Measurements from ENCODE around the gene GALNT5.

GALNT5 gene

GRCh38 chr2:157302492-157303099, 45.1 kb downstream of the GALNT5 start:
- POLR2A ChIA-PET = no interaction called here

GRCh38 chr2:157303612-157304011, 46.1 kb downstream of the GALNT5 start:
- H3K4me1 ChIP-seq (ENCODE audit: control insufficient read depth, insufficient read depth, low read length) = no peaks in the 10 kb centered on the region
- no peak for TF ChIP-seq ZNF623 (tag by site-specific recombination; IDR thresholded peaks at IDR 0.05)
- no peak for TF ChIP-seq ATF2 (tag by site-specific recombination; IDR thresholded peaks at IDR 0.05; ENCODE audit: low read depth)
- no peak for TF ChIP-seq ZNF677 (tag by site-specific recombination; IDR thresholded peaks at IDR 0.05)
- no peak for TF ChIP-seq MEIS1 (CRISPR knock-in tag; IDR thresholded peaks at IDR 0.05; ENCODE audit: borderline replicate concordance)
- TF ChIP-seq ZNF658 (tag by site-specific recombination; IDR thresholded peaks at IDR 0.05) = no peak
- no peak for TF ChIP-seq ZNF354C (tag by site-specific recombination; IDR thresholded peaks at IDR 0.05; ENCODE audit: borderline replicate concordance, low read depth)
- TF ChIP-seq ZNF555 (tag by site-specific recombination; conservative IDR thresholded peaks at IDR 0.05) = no peak
- no peak for TF ChIP-seq REST (tag by site-specific recombination; IDR thresholded peaks at IDR 0.05)
- H3K36me3 ChIP-seq (ENCODE audit: control insufficient read depth in 2 of 2, insufficient read depth in 1 of 2, low read length in 2 of 2) = no peaks in the 10 kb centered on the region
- CTCF ChIA-PET = interaction anchor here (0.7 to 6.0 kb wide), 10 partner anchors 8 to 692 kb away, joined by 3 to 87 read pairs (median 4); partner anchors contain the start of gene ERMN
- H3K4me3 ChIP-seq (ENCODE audit: low read depth, low read length) = no peak overlapping the region
- no peak overlapping the region for H3K27ac ChIP-seq (ENCODE audit: extremely low read depth, low read depth, low read length)
- no peaks in the 10 kb centered on the region for H3K9me3 ChIP-seq (ENCODE audit: control insufficient read depth, insufficient read depth, low read depth, low read length)
- POLR2A ChIA-PET = no interaction called here

More at GRCh38 chr2:157302492-157303099, 45.1 kb downstream of the GALNT5 start:
- 0 out of 2 replicates have a peak, but pooled peaks have one; percentile 21 for TF ChIP-seq ZNF660 (tag by site-specific recombination; IDR thresholded peaks at IDR 0.05)
- TF ChIP-seq ZNF473 (tag by site-specific recombination; IDR thresholded peaks at IDR 0.05) = no peak
- TF ChIP-seq ZNF174 (tag by site-specific recombination; IDR thresholded peaks at IDR 0.05) = no peak
- no peak for TF ChIP-seq ZNF248 (tag by site-specific recombination; IDR thresholded peaks at IDR 0.05)
- no peak for TF ChIP-seq ZBTB48 (tag by site-specific recombination; IDR thresholded peaks at IDR 0.05)
- TF ChIP-seq ZNF654 (tag by site-specific recombination; IDR thresholded peaks at IDR 0.05; ENCODE audit: low read depth) = peak; percentile 70
- TF ChIP-seq CTCF (tag by site-specific recombination; IDR thresholded peaks at IDR 0.05) = peak; percentile 56
- no peaks in the 10 kb centered on the region for H3K9me3 ChIP-seq (ENCODE audit: control insufficient read depth, insufficient read depth, low read depth, low read length)
- CTCF ChIA-PET = interaction anchor here (0.5 to 6.0 kb wide), 53 partner anchors 9 to 1925 kb away, joined by 3 to 87 read pairs (median 4); partner anchors contain the start of genes ERMN and GALNT5
- no peak overlapping the region for H3K4me3 ChIP-seq (ENCODE audit: low read depth, low read length)
- H3K4me1 ChIP-seq (ENCODE audit: control insufficient read depth, insufficient read depth, low read length) = no peaks in the 10 kb centered on the region
- no peaks in the 10 kb centered on the region for H3K36me3 ChIP-seq (ENCODE audit: control insufficient read depth in 2 of 2, insufficient read depth in 1 of 2, low read length in 2 of 2)
- H3K27ac ChIP-seq (ENCODE audit: extremely low read depth, low read depth, low read length) = no peak overlapping the region

Measured in HEK293 (cell line).